Measurements from ENCODE around the gene RBCK1. TPM values are rescaled to one million over a fixed set of nuclear protein-coding genes. Genes with fewer than 3 reads are reported as not detected.
"Not testable (repeated sequence)": the region's sequence is repeated elsewhere in the genome, so short reads cannot be mapped to it uniquely, and the experiment has no call there.

RBCK1 gene
- total RNA-seq, 1 donor from 2014 or later, result 67.0 TPM

- Histone ChIP-seq H3K36me3 (peaks cover 0 to 28% of the 10 kb centered on the region in 2 donors), H3K27me3 (no peaks in the 10 kb centered on the region), H3K4me1 (no peaks in the 10 kb centered on the region), H3K27ac (no peak overlapping the region), H3K9me3 (no peaks in the 10 kb centered on the region), H3K4me3 (no peak overlapping the region)
- no peak for DNase-seq (ENCODE audit: extremely low spot score in 2 of 2)
- TF ChIP-seq CTCF (IDR thresholded peaks at IDR 0.05), result no peak
- TF ChIP-seq POLR2A (IDR thresholded peaks at IDR 0.05), result no peak
- TF ChIP-seq POLR2AphosphoS5 (IDR thresholded peaks at IDR 0.05; ENCODE audit: insufficient read depth in 1 of 2, low read depth in 1 of 2), result no peak
- intact Hi-C loops (cut with DNase I), result no loop called here
Measured at GRCh38 chr20:387520-387919, 20.6 kb upstream of the RBCK1 start.

- DNase-seq (ENCODE audit: extremely low spot score in 2 of 2), result no peak
- Histone ChIP-seq H3K27me3 (no peaks in the 10 kb centered on the region), H3K9me3 (no peaks in the 10 kb centered on the region), H3K36me3 (peaks cover 0 to 28% of the 10 kb centered on the region in 2 donors), H3K27ac (no peak overlapping the region), H3K4me3 (no peak overlapping the region), H3K4me1 (no peaks in the 10 kb centered on the region)
- intact Hi-C loops (cut with DNase I), result no loop called here
- TF ChIP-seq POLR2A (IDR thresholded peaks at IDR 0.05) (no peak), POLR2AphosphoS5 (IDR thresholded peaks at IDR 0.05; ENCODE audit: insufficient read depth in 1 of 2, low read depth in 1 of 2) (no peak), CTCF (IDR thresholded peaks at IDR 0.05) (no peak)
Measured at GRCh38 chr20:388034-388994, 19.8 kb upstream of the RBCK1 start.

DNA sequence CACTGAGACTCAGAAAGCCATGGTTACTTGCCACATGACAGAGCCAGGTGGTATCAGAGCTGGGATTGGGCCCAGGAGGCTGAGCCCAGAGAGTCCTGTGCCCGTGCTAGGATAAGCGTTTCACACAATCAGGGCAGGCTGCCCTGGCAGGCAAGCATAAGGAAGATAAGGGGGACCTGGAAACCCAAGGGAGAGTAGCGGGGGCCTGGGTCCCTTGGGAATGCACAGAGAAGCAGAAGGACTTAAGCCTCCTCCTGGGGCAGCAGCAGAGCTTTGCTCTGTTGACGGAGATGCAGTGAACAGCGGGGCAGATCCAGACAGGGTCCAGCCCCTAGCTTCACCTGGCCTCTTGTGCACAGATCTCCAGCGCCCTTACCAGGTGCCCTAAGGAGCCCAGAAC is 18.9 kb upstream of the RBCK1 start:
- peaks cover 0 to 28% of the 10 kb centered on the region in 2 donors for H3K36me3 ChIP-seq
- no peaks in the 10 kb centered on the region for H3K27me3 ChIP-seq
- H3K27ac ChIP-seq, result no peak overlapping the region
- H3K4me3 ChIP-seq, result no peak overlapping the region
- TF ChIP-seq POLR2A (IDR thresholded peaks at IDR 0.05) (no peak), POLR2AphosphoS5 (IDR thresholded peaks at IDR 0.05; ENCODE audit: insufficient read depth in 1 of 2, low read depth in 1 of 2) (no peak), CTCF (IDR thresholded peaks at IDR 0.05) (no peak)
- intact Hi-C loops (cut with DNase I), result no loop called here
- no peaks in the 10 kb centered on the region for H3K9me3 ChIP-seq
- DNase-seq (ENCODE audit: extremely low spot score in 2 of 2), result no peak
- no peaks in the 10 kb centered on the region for H3K4me1 ChIP-seq

- no peak overlapping the region for H3K4me3 ChIP-seq
- H3K4me1 ChIP-seq, result no peaks in the 10 kb centered on the region
- DNase-seq (ENCODE audit: extremely low spot score in 2 of 2), result no peak
- TF ChIP-seq CTCF (IDR thresholded peaks at IDR 0.05) (no peak), POLR2AphosphoS5 (IDR thresholded peaks at IDR 0.05; ENCODE audit: insufficient read depth in 1 of 2, low read depth in 1 of 2) (no peak), POLR2A (IDR thresholded peaks at IDR 0.05) (no peak)
- H3K9me3 ChIP-seq, result no peaks in the 10 kb centered on the region
- intact Hi-C loops (cut with DNase I), result no loop called here
- H3K27me3 ChIP-seq, result no peaks in the 10 kb centered on the region
- peaks cover 0 to 32% of the 10 kb centered on the region in 2 donors for H3K36me3 ChIP-seq
- no peak overlapping the region for H3K27ac ChIP-seq
Measured at GRCh38 chr20:391041-391711, 16.9 kb upstream of the RBCK1 start.

DNA sequence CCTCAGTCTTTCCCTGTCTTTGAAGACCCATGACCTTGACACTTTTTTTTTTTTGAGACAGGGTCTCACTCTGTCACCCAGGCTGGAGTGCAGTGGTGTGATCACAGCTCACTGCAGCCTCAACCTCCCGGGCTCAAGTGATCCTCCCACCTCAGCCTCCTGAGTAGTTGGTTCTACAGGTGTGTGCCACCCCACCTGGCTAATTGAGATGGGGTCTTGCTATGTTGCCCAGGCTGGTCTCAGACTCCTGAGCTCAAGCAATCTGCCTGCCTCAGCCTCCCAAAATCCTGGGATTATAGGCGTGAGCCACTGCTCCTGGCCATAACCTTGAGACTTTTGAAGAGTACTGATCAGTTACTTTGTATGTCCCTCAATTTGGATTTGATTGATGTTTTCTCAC is 14.8 kb upstream of the RBCK1 start:
- H3K9me3 ChIP-seq; H3K27ac ChIP-seq; H3K27me3 ChIP-seq; intact Hi-C loops (cut with DNase I); H3K4me1 ChIP-seq; DNase-seq (ENCODE audit: extremely low spot score in 2 of 2); H3K4me3 ChIP-seq: not testable (repeated sequence)
- peaks cover 0 to 37% of the 10 kb centered on the region in 2 donors for H3K36me3 ChIP-seq

All from vagina (tissue), 2 donors.